NB4 (cell line): ENCODE measurements around the gene MRM3.

Experiments used
- MYC ChIP-seq: IDR thresholded peaks from 2 replicates; pipeline ENCODE4 v1.6.1; 2011; ENCODE audit warnings: low read depth, low read length
- POLR2A ChIP-seq: IDR thresholded peaks from 2 replicates; pipeline ENCODE4 v1.6.1; 2011; ENCODE audit warnings: mild to moderate bottlenecking; ENCODE audit not compliant: insufficient read length; ENCODE audit errors: extremely low read depth
- TF ChIP-seq, protein P1 (sequence below): IDR thresholded peaks from one replicate; pipeline ENCODE4 v1.5.1; 2012; ENCODE audit warnings: low read depth, low read length
- TF ChIP-seq, protein P2 (sequence below): IDR thresholded peaks from 2 replicates; pipeline ENCODE4 v1.6.1; 2011; ENCODE audit warnings: low read depth, low read length

DNA sequence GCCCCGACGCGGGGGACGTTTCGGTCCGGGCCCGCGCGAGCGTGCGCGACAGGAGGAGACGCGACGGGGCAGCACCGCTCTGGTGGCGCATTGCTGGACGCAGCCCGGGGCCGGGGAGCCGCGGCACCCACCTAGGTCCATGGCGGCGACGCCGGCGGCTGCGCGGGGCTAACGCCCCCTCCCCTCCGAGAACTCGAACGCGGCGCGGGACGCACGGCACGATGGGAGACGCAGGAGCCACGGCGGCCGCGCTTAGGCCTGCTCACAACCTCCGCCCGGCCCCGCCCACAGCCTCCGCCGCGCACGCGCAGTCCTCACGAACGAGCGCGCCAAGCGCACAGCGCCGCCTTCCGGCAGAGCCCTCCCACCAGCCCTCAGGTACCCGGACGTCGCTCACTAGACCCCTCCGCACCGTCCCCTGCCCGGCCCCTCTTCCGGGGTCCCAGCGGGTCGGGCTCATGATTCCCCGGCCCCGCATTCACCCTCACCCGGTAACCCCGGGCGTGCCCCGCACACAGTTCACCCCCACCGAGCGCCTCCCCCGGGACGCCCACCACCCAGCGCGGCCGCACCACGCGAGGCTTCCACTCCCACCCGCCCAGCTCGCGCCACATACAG is 30.0 kb upstream of the MRM3 start, which contains the start of gene GEMIN4:
- TF ChIP-seq, protein P1, sequence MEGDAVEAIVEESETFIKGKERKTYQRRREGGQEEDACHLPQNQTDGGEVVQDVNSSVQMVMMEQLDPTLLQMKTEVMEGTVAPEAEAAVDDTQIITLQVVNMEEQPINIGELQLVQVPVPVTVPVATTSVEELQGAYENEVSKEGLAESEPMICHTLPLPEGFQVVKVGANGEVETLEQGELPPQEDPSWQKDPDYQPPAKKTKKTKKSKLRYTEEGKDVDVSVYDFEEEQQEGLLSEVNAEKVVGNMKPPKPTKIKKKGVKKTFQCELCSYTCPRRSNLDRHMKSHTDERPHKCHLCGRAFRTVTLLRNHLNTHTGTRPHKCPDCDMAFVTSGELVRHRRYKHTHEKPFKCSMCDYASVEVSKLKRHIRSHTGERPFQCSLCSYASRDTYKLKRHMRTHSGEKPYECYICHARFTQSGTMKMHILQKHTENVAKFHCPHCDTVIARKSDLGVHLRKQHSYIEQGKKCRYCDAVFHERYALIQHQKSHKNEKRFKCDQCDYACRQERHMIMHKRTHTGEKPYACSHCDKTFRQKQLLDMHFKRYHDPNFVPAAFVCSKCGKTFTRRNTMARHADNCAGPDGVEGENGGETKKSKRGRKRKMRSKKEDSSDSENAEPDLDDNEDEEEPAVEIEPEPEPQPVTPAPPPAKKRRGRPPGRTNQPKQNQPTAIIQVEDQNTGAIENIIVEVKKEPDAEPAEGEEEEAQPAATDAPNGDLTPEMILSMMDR: peak; percentile 63
- peak; percentile 62 for TF ChIP-seq POLR2A
- TF ChIP-seq, protein P2, sequence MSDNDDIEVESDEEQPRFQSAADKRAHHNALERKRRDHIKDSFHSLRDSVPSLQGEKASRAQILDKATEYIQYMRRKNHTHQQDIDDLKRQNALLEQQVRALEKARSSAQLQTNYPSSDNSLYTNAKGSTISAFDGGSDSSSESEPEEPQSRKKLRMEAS: no peak
- peak; percentile 50; the same call in 1 of the 2 replicates for TF ChIP-seq MYC
